Parathyroid adenoma (tissue), 2 donors: ENCODE data around the gene FSTL5.

ENCODE experiments used
- H2AFZ ChIP-seq: fragments of 300-600 bp; sonication (generic); one replicate; pipeline ENCODE4 v1.7.0; 2017; ENCODE audit warnings: antibody characterized with exemption, mild to moderate bottlenecking
- H3K27ac ChIP-seq: fragments of 300-600 bp; sonication (generic); one replicate; pipeline ENCODE4 v1.7.0; 2017
- H3K27me3 ChIP-seq: fragments of 300-600 bp; sonication (generic); one replicate; pipeline ENCODE4 v1.7.0; 2017; ENCODE audit warnings: low read length; ENCODE audit not compliant: control insufficient read depth, insufficient read depth
- H3K36me3 ChIP-seq: fragments of 300-600 bp; sonication (generic); one replicate; pipeline ENCODE4 v1.7.0; 2017; ENCODE audit warnings: low read length; ENCODE audit not compliant: control insufficient read depth, insufficient read depth
- H3K4me1 ChIP-seq: fragments of 300-600 bp; sonication (generic); one replicate; pipeline ENCODE4 v1.7.0; 2017; ENCODE audit warnings: control low read depth
- H3K4me2 ChIP-seq: fragments of 300-600 bp; sonication (generic); one replicate; pipeline ENCODE4 v1.7.0; 2017; ENCODE audit warnings: low read length
- H3K4me3 ChIP-seq: fragments of 300-600 bp; sonication (generic); one replicate; pipeline ENCODE4 v1.7.0; 2017; ENCODE audit warnings: low read depth, low read length
- H3K79me2 ChIP-seq: fragments of 300-600 bp; sonication (generic); one replicate; pipeline ENCODE4 v1.7.0; 2017; ENCODE audit warnings: control low read depth
- H3K9ac ChIP-seq: fragments of 300-600 bp; sonication (generic); one replicate; pipeline ENCODE4 v1.7.0; 2017; ENCODE audit warnings: mild to moderate bottlenecking
- H3K9me3 ChIP-seq: fragments of 300-600 bp; sonication (generic); one replicate; pipeline ENCODE4 v1.7.0; 2017; ENCODE audit warnings: low read length; ENCODE audit not compliant: control insufficient read depth
- CTCF ChIP-seq: fragments of 300-600 bp; sonication (generic); IDR thresholded peaks from one replicate; pipeline ENCODE4 v1.7.0; 2017; ENCODE audit warnings: antibody characterized with exemption, mild to moderate bottlenecking
- donor health status: primary hyperparathyroidism.

The FSTL5 gene

DNA sequence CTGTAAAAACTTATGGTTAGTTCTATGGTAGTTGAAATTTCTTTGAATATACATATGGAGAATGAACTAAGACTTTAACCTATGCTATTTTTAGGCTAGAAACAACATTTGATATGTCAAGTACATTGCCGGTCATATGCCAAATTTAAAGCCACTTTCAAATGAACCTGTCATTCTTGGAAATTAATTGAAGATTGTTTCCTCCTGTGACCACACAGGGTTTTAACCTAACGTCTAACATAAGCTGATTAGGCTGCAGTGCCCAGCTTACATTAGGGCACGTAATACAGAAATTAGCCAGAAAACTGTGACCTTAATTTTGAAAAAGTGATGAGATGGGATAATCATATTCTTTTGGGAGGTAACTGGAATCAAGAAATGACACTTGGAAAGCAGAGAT, 645.9 kb downstream of the FSTL5 start:
- no peak overlapping the region for H3K9ac ChIP-seq
- H2AFZ ChIP-seq: no peak overlapping the region
- H3K27me3 ChIP-seq: no peaks in the 10 kb centered on the region
- H3K4me2 ChIP-seq: no peak overlapping the region
- H3K27ac ChIP-seq: no peak overlapping the region
- no peak overlapping the region for H3K4me3 ChIP-seq
- H3K79me2 ChIP-seq: no peaks in the 10 kb centered on the region
- H3K36me3 ChIP-seq: no peaks in the 10 kb centered on the region
- no peaks in the 10 kb centered on the region for H3K4me1 ChIP-seq
- H3K9me3 ChIP-seq: no peaks in the 10 kb centered on the region
- no peak for TF ChIP-seq CTCF

- Histone ChIP-seq H3K4me2 (no peak overlapping the region), H3K9me3 (no peaks in the 10 kb centered on the region), H3K4me1 (no peaks in the 10 kb centered on the region), H3K27me3 (no peaks in the 10 kb centered on the region), H3K27ac (no peak overlapping the region), H3K4me3 (no peak overlapping the region), H3K79me2 (no peaks in the 10 kb centered on the region), H3K9ac (no peak overlapping the region), H2AFZ (no peak overlapping the region), H3K36me3 (no peaks in the 10 kb centered on the region)
- TF ChIP-seq CTCF: no peak
Measured at GRCh38 chr4:161505141-161505540, 658.7 kb downstream of the FSTL5 start.

GRCh38 chr4:161498155-161498554, 665.6 kb downstream of the FSTL5 start:
- no peak overlapping the region for H3K9ac ChIP-seq
- no peak for TF ChIP-seq CTCF
- H3K27me3 ChIP-seq: no peaks in the 10 kb centered on the region
- no peak overlapping the region for H2AFZ ChIP-seq
- no peak overlapping the region for H3K27ac ChIP-seq
- no peaks in the 10 kb centered on the region for H3K9me3 ChIP-seq
- no peak overlapping the region for H3K4me3 ChIP-seq
- no peaks in the 10 kb centered on the region for H3K4me1 ChIP-seq
- H3K36me3 ChIP-seq: no peaks in the 10 kb centered on the region
- H3K79me2 ChIP-seq: no peaks in the 10 kb centered on the region
- no peak overlapping the region for H3K4me2 ChIP-seq

- Histone ChIP-seq H2AFZ (no peak overlapping the region), H3K27me3 (no peaks in the 10 kb centered on the region), H3K4me1 (no peaks in the 10 kb centered on the region), H3K27ac (no peak overlapping the region), H3K4me3 (no peak overlapping the region), H3K79me2 (no peaks in the 10 kb centered on the region), H3K9ac (no peak overlapping the region), H3K36me3 (no peaks in the 10 kb centered on the region), H3K9me3 (no peaks in the 10 kb centered on the region), H3K4me2 (no peak overlapping the region)
- TF ChIP-seq CTCF: no peak
Measured at GRCh38 chr4:161486461-161486860, 677.3 kb downstream of the FSTL5 start.

DNA sequence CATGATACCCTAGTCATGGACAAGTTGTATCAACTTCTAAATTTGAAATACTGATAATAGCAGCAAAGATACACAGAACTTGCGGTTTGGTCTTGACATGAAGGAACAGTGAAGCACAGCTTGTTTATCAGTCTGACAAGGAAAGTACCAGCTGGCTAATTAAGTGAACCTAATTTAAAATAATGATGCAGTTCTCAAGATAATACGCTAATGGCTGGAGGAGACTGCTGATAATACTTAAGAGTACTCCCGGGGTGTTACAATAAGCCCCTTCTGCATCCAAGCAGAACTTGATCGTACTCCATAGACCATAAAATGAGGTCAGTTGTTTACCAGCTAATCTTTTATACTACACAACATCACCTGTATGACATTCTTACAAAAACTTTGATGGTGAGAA, 697.5 kb downstream of the FSTL5 start:
- Histone ChIP-seq H3K27me3 (no peaks in the 10 kb centered on the region), H3K9me3 (no peaks in the 10 kb centered on the region), H3K9ac (no peak overlapping the region), H3K36me3 (no peaks in the 10 kb centered on the region), H3K4me1 (no peaks in the 10 kb centered on the region), H2AFZ (no peak overlapping the region), H3K79me2 (no peaks in the 10 kb centered on the region), H3K4me2 (no peak overlapping the region), H3K4me3 (no peak overlapping the region), H3K27ac (no peak overlapping the region)
- no peak for TF ChIP-seq CTCF
